Measurements from ENCODE around the gene SKAP1. TPM values are rescaled to one million over a fixed set of nuclear protein-coding genes. Genes with fewer than 3 reads are reported as not detected.

Gene SKAP1
- total RNA-seq, 8 experiments from 2014 or later: 1.2 to 7.1 (median 1.5) TPM; not detected in 2

- peak within 1 kb of the TSS; percentile 62 to 89 (median 70) for H3K4me3 ChIP-seq
- in situ Hi-C loops (cut with MboI; ENCODE audit: low pct_unique_long_range_greater_than_20kb in 2 of 9, low sequenced_read_pairs in 9 of 9, unreplicated experiment in 9 of 9): no loop called here
- H3K27ac ChIP-seq: peak within 1 kb of the TSS; percentile 84 to 90
- peaks cover 0 to 13% of the 10 kb centered on the region in 2 donors for H3K4me1 ChIP-seq (replicated peaks in 1 of 2)
- 0 to 6% (median 0%) methylated on average over 3 to 11 of the region's 64 CpGs; no CpG with 5 or more reads in 4 of the 10 experiments for WGBS, 10 experiments
- ATAC-seq (replicated peaks in 6 of 8): peak; percentile 96 to 98 (median 97)
These were observed 322.6 kb downstream of the SKAP1 start, which contains the start of gene SNX11 for GRCh38 chr17:48107137-48108055. Gene SNX11 (plus strand): TSS chr17:48107766. CDS start chr17:48112044, 4,278 bp downstream.

GRCh38 chr17:48106802-48107136, 323.2 kb downstream of the SKAP1 start:
- in situ Hi-C loops (cut with MboI; ENCODE audit: low pct_unique_long_range_greater_than_20kb in 2 of 9, low sequenced_read_pairs in 9 of 9, unreplicated experiment in 9 of 9): no loop called here
- no peak for ATAC-seq (replicated peaks in 6 of 8)
- Histone ChIP-seq H3K4me1 (replicated peaks in 1 of 2) (peaks cover 0 to 13% of the 10 kb centered on the region in 2 donors), H3K4me3 (peak overlapping the region; percentile 62 to 89 (median 70)), H3K27ac (no peak overlapping the region)
- 21 to 56% (median 45%) methylated on average over 3 to 13 of the region's 13 CpGs; no CpG with 5 or more reads in 4 of the 10 experiments for WGBS, 10 experiments

GRCh38 chr17:48104440-48104839, 325.6 kb downstream of the SKAP1 start:
- 59 to 100% (median 89%) methylated on average over 1 to 7 of the region's 7 CpGs; no CpG with 5 or more reads in 1 of the 10 experiments for WGBS, 10 experiments
- in situ Hi-C loops (cut with MboI; ENCODE audit: low pct_unique_long_range_greater_than_20kb in 2 of 9, low sequenced_read_pairs in 9 of 9, unreplicated experiment in 9 of 9): no loop called here
- ATAC-seq (replicated peaks in 6 of 8): no peak
- Histone ChIP-seq H3K4me3 (no peak overlapping the region), H3K4me1 (replicated peaks in 1 of 2) (peaks cover 0 to 14% of the 10 kb centered on the region in 2 donors), H3K27ac (no peak overlapping the region)

GRCh38 chr17:48102798-48103715, 327.0 kb downstream of the SKAP1 start:
- in situ Hi-C loops (cut with MboI; ENCODE audit: low pct_unique_long_range_greater_than_20kb in 2 of 9, low sequenced_read_pairs in 9 of 9, unreplicated experiment in 9 of 9): no loop called here
- no peak overlapping the region for H3K4me3 ChIP-seq
- peaks cover 0 to 6% of the 10 kb centered on the region in 2 donors for H3K4me1 ChIP-seq (replicated peaks in 1 of 2)
- H3K27ac ChIP-seq: no peak overlapping the region
- WGBS, 10 experiments: 76 to 95% (median 84%) methylated on average over 1 to 11 of the region's 14 CpGs
- ATAC-seq (replicated peaks in 6 of 8): no peak

GRCh38 chr17:48102043-48102750, 327.8 kb downstream of the SKAP1 start:
- 58 to 100% (median 92%) methylated on average over 6 to 17 of the region's 19 CpGs; no CpG with 5 or more reads in 1 of the 10 experiments for WGBS, 10 experiments
- H3K4me1 ChIP-seq (replicated peaks in 1 of 2): peaks cover 0 to 6% of the 10 kb centered on the region in 2 donors
- ATAC-seq (replicated peaks in 6 of 8): no peak
- H3K27ac ChIP-seq: no peak overlapping the region
- in situ Hi-C loops (cut with MboI; ENCODE audit: low pct_unique_long_range_greater_than_20kb in 2 of 9, low sequenced_read_pairs in 9 of 9, unreplicated experiment in 9 of 9): no loop called here
- H3K4me3 ChIP-seq: peak overlapping the region in 2 of 5 donors; percentile 58 to 61

GRCh38 chr17:48101012-48101720, 328.8 kb downstream of the SKAP1 start, which contains the start of gene CBX1:
Gene CBX1 (minus strand): TSS chr17:48101478. CDS start chr17:48077004, 24,474 bp downstream.
- ATAC-seq (replicated peaks in 6 of 8): peak; percentile 91 to 95 (median 93)
- peak within 1 kb of the TSS; percentile 58 to 74 (median 64) for H3K4me3 ChIP-seq
- WGBS, 10 experiments: 0 to 2% (median 1%) methylated on average over 4 to 26 of the region's 79 CpGs; no CpG with 5 or more reads in 4 of the 10 experiments
- in situ Hi-C loops (cut with MboI; ENCODE audit: low pct_unique_long_range_greater_than_20kb in 2 of 9, low sequenced_read_pairs in 9 of 9, unreplicated experiment in 9 of 9): no loop called here
- peaks cover 0 to 6% of the 10 kb centered on the region in 2 donors for H3K4me1 ChIP-seq (replicated peaks in 1 of 2)
- peak within 1 kb of the TSS; percentile 93 to 94 for H3K27ac ChIP-seq

GRCh38 chr17:48100591-48101011, 329.4 kb downstream of the SKAP1 start:
- Histone ChIP-seq H3K4me1 (replicated peaks in 1 of 2) (peaks cover 0 to 6% of the 10 kb centered on the region in 2 donors), H3K4me3 (peak overlapping the region; percentile 58 to 74 (median 64)), H3K27ac (peak overlapping the region; percentile 93 to 94)
- in situ Hi-C loops (cut with MboI; ENCODE audit: low pct_unique_long_range_greater_than_20kb in 2 of 9, low sequenced_read_pairs in 9 of 9, unreplicated experiment in 9 of 9): no loop called here
- WGBS, 10 experiments: 0 to 5% (median 0%) methylated on average over 1 to 16 of the region's 23 CpGs; no CpG with 5 or more reads in 4 of the 10 experiments
- ATAC-seq (replicated peaks in 6 of 8): peak in 2 of 8 experiments; percentile 11 to 16

GRCh38 chr17:48100160-48100559, 329.9 kb downstream of the SKAP1 start:
- no peak for ATAC-seq (replicated peaks in 6 of 8)
- Histone ChIP-seq H3K27ac (peak overlapping the region; percentile 93 to 94), H3K4me1 (replicated peaks in 1 of 2) (peaks cover 0 to 6% of the 10 kb centered on the region in 2 donors), H3K4me3 (peak overlapping the region; percentile 58 to 74 (median 64))
- WGBS, 10 experiments: 0 to 17% (median 4%) methylated on average over 2 to 10 of the region's 10 CpGs
- in situ Hi-C loops (cut with MboI; ENCODE audit: low pct_unique_long_range_greater_than_20kb in 2 of 9, low sequenced_read_pairs in 9 of 9, unreplicated experiment in 9 of 9): no loop called here

- 38 to 90% (median 83%) methylated on average over 1 to 4 of the region's 4 CpGs; no CpG with 5 or more reads in 5 of the 10 experiments for WGBS, 10 experiments
- in situ Hi-C loops (cut with MboI; ENCODE audit: low pct_unique_long_range_greater_than_20kb in 2 of 9, low sequenced_read_pairs in 9 of 9, unreplicated experiment in 9 of 9): no loop called here
- no peak for ATAC-seq (replicated peaks in 6 of 8)
- Histone ChIP-seq H3K27ac (no peak overlapping the region), H3K4me1 (replicated peaks in 1 of 2) (peaks cover 0 to 6% of the 10 kb centered on the region in 2 donors), H3K4me3 (no peak overlapping the region)
These were observed 334.4 kb downstream of the SKAP1 start for GRCh38 chr17:48095611-48096010.

- Histone ChIP-seq H3K27ac (no peak overlapping the region), H3K4me3 (no peak overlapping the region), H3K4me1 (replicated peaks in 1 of 2) (no peaks in the 10 kb centered on the region)
- 83 to 100% (median 95%) methylated on average over 3 to 10 of the region's 11 CpGs for WGBS, 10 experiments
- no peak for ATAC-seq (replicated peaks in 6 of 8)
- in situ Hi-C loops (cut with MboI; ENCODE audit: low pct_unique_long_range_greater_than_20kb in 2 of 9, low sequenced_read_pairs in 9 of 9, unreplicated experiment in 9 of 9): no loop called here
These were observed 336.5 kb downstream of the SKAP1 start for GRCh38 chr17:48093341-48094045.

- 56 to 100% (median 79%) methylated on average over 1 to 2 of the region's 2 CpGs; no CpG with 5 or more reads in 1 of the 10 experiments for WGBS, 10 experiments
- H3K4me1 ChIP-seq (replicated peaks in 1 of 2): peaks cover 2 to 14% of the 10 kb centered on the region in 2 donors
- H3K4me3 ChIP-seq: no peak overlapping the region
- no peak for ATAC-seq (replicated peaks in 6 of 8)
- H3K27ac ChIP-seq: no peak overlapping the region
- in situ Hi-C loops (cut with MboI; ENCODE audit: low pct_unique_long_range_greater_than_20kb in 2 of 9, low sequenced_read_pairs in 9 of 9, unreplicated experiment in 9 of 9): no loop called here
These were observed 345.1 kb downstream of the SKAP1 start for GRCh38 chr17:48084932-48085331.

Measured in motor neuron (in vitro differentiated cells).